HepG2 (cell line): ENCODE data around the gene APOC1. TPM values are rescaled to one million over a fixed set of nuclear protein-coding genes. Genes with fewer than 3 reads are reported as not detected.

ENCODE experiments used
- polyA plus RNA-seq, 8 experiments: library from polyadenylated mRNA; depleted of rRNA in 3 of 8; stranded (reverse) in 7 of 8; unstranded in 1 of 8; fragments of >200 nt; fragmentation: Illumina TruSeq in 4 of 8; extraction: Trizol in 4 of 8; gene quantifications; 2 replicates each; pipeline versions ENCODE4 v1.2.1 to v1.2.3, GENCODE V29; 2011 to 2016; ENCODE audit warnings: low read depth in 4 of 8, missing spikeins in 1 of 8, mixed read lengths in 1 of 8; ENCODE audit not compliant: insufficient read depth in 1 of 8
- total RNA-seq, 5 experiments: library from RNA; depleted of rRNA; stranded (reverse); fragments of >200 nt; fragmentation: Illumina TruSeq; extraction: Trizol; gene quantifications; 2 replicates each; pipeline ENCODE4 v1.2.3, GENCODE V29; 2016; ENCODE audit warnings: low read depth in 1 of 5

The APOC1 gene
- total and polyA plus RNA-seq, 2 of the 13 experiments (the other 11 are each of a cell fraction or from before 2014, with no cell fraction given) = 600 to 1,235 TPM

Other genes starting within 250 kb of the APOC1 start
- gene CEACAM19, start 243.1 kb upstream of the APOC1 start, total RNA-seq (2016; rRNA removed; fragmentation: Illumina TruSeq; extraction: Trizol) = 0.66 and 1.3 TPM in 2 replicates
- gene CEACAM19, start 243.1 kb upstream of the APOC1 start, polyA plus RNA-seq (2011; rRNA removed) = 4.0 and 6.3 TPM in 2 replicates
- gene CEACAM16, start 215.5 kb upstream of the APOC1 start, total RNA-seq (2016; rRNA removed; fragmentation: Illumina TruSeq; extraction: Trizol) = not detected in 2 replicates
- not detected in 2 replicates for gene CEACAM16, start 215.5 kb upstream of the APOC1 start, polyA plus RNA-seq (2011; rRNA removed)
- gene BCL3, start 165.9 kb upstream of the APOC1 start, total RNA-seq (2016; rRNA removed; fragmentation: Illumina TruSeq; extraction: Trizol) = 2.0 and 4.0 TPM in 2 replicates
- gene BCL3, start 165.9 kb upstream of the APOC1 start, polyA plus RNA-seq (2011; rRNA removed) = 2.3 and 2.6 TPM in 2 replicates
- gene CBLC, start 136.7 kb upstream of the APOC1 start, total RNA-seq (2016; rRNA removed; fragmentation: Illumina TruSeq; extraction: Trizol) = 1.1 and 1.8 TPM in 2 replicates
- 2.6 and 4.3 TPM in 2 replicates for gene CBLC, start 136.7 kb upstream of the APOC1 start, polyA plus RNA-seq (2011; rRNA removed)
- gene BCAM, start 105.5 kb upstream of the APOC1 start, total RNA-seq (2016; rRNA removed; fragmentation: Illumina TruSeq; extraction: Trizol) = 30.6 and 51.2 TPM in 2 replicates
- gene BCAM, start 105.5 kb upstream of the APOC1 start, polyA plus RNA-seq (2011; rRNA removed) = 62.7 and 68.0 TPM in 2 replicates
- gene NECTIN2, start 68.3 kb upstream of the APOC1 start, total RNA-seq (2016; rRNA removed; fragmentation: Illumina TruSeq; extraction: Trizol) = 32.7 and 75.4 TPM in 2 replicates
- gene NECTIN2, start 68.3 kb upstream of the APOC1 start, polyA plus RNA-seq (2011; rRNA removed) = 114 and 164 TPM in 2 replicates
- 84.5 and 110 TPM in 2 replicates for gene TOMM40, start 23.4 kb upstream of the APOC1 start, total RNA-seq (2016; rRNA removed; fragmentation: Illumina TruSeq; extraction: Trizol)
- 72.0 and 80.8 TPM in 2 replicates for gene TOMM40, start 23.4 kb upstream of the APOC1 start, polyA plus RNA-seq (2011; rRNA removed)
- 458 and 1,328 TPM in 2 replicates for gene APOE, start 8.8 kb upstream of the APOC1 start, total RNA-seq (2016; rRNA removed; fragmentation: Illumina TruSeq; extraction: Trizol)
- gene APOE, start 8.8 kb upstream of the APOC1 start, polyA plus RNA-seq (2011; rRNA removed) = 1,470 and 1,944 TPM in 2 replicates
- 0.46 TPM in 1 of 2 replicates, not detected in the other for gene APOC4, start 27.6 kb downstream of the APOC1 start, total RNA-seq (2016; rRNA removed; fragmentation: Illumina TruSeq; extraction: Trizol)
- not detected in 2 replicates for gene APOC4, start 27.6 kb downstream of the APOC1 start, polyA plus RNA-seq (2011; rRNA removed)
- gene APOC2, start 31.4 kb downstream of the APOC1 start, total RNA-seq (2016; rRNA removed; fragmentation: Illumina TruSeq; extraction: Trizol) = 276 and 407 TPM in 2 replicates
- 1,401 and 1,802 TPM in 2 replicates for gene APOC2, start 31.4 kb downstream of the APOC1 start, polyA plus RNA-seq (2011; rRNA removed)
- 15.3 and 34.9 TPM in 2 replicates for gene CLPTM1, start 40.8 kb downstream of the APOC1 start, total RNA-seq (2016; rRNA removed; fragmentation: Illumina TruSeq; extraction: Trizol)
- gene CLPTM1, start 40.8 kb downstream of the APOC1 start, polyA plus RNA-seq (2011; rRNA removed) = 42.8 and 56.1 TPM in 2 replicates
- gene RELB, start 86.9 kb downstream of the APOC1 start, total RNA-seq (2016; rRNA removed; fragmentation: Illumina TruSeq; extraction: Trizol) = 2.8 and 3.5 TPM in 2 replicates
- 1.9 and 4.2 TPM in 2 replicates for gene RELB, start 86.9 kb downstream of the APOC1 start, polyA plus RNA-seq (2011; rRNA removed)
- 7.4 and 32.0 TPM in 2 replicates for gene CLASRP, start 124.4 kb downstream of the APOC1 start, total RNA-seq (2016; rRNA removed; fragmentation: Illumina TruSeq; extraction: Trizol)
- gene CLASRP, start 124.4 kb downstream of the APOC1 start, polyA plus RNA-seq (2011; rRNA removed) = 51.1 and 51.4 TPM in 2 replicates
- 0.62 and 0.63 TPM in 2 replicates for gene ZNF296, start 161.9 kb downstream of the APOC1 start, total RNA-seq (2016; rRNA removed; fragmentation: Illumina TruSeq; extraction: Trizol)
- gene ZNF296, start 161.9 kb downstream of the APOC1 start, polyA plus RNA-seq (2011; rRNA removed) = 0.26 and 0.39 TPM in 2 replicates
- gene GEMIN7, start 164.7 kb downstream of the APOC1 start, total RNA-seq (2016; rRNA removed; fragmentation: Illumina TruSeq; extraction: Trizol) = 30.6 and 42.0 TPM in 2 replicates
- 22.2 and 24.1 TPM in 2 replicates for gene GEMIN7, start 164.7 kb downstream of the APOC1 start, polyA plus RNA-seq (2011; rRNA removed)
- gene PPP1R37, start 178.6 kb downstream of the APOC1 start, total RNA-seq (2016; rRNA removed; fragmentation: Illumina TruSeq; extraction: Trizol) = 9.2 and 14.3 TPM in 2 replicates
- 9.0 and 13.9 TPM in 2 replicates for gene PPP1R37, start 178.6 kb downstream of the APOC1 start, polyA plus RNA-seq (2011; rRNA removed)
- gene NKPD1, start 246.4 kb downstream of the APOC1 start, total RNA-seq (2016; rRNA removed; fragmentation: Illumina TruSeq; extraction: Trizol) = not detected in 2 replicates
- gene NKPD1, start 246.4 kb downstream of the APOC1 start, polyA plus RNA-seq (2011; rRNA removed) = 0.03 and 0.10 TPM in 2 replicates